NB4 (cell line): ENCODE results near the gene PIGQ.
"Not testable (repeated sequence)": the region's sequence is repeated elsewhere in the genome, so short reads cannot be mapped to it uniquely, and the experiment has no call there.

Source experiments
- CTCF ChIP-seq: IDR thresholded peaks from one replicate; pipeline ENCODE4 v1.5.1; 2012; ENCODE audit warnings: low read depth, low read length
- MAX ChIP-seq: IDR thresholded peaks from 2 replicates; pipeline ENCODE4 v1.6.1; 2011; ENCODE audit warnings: low read depth, low read length
- MYC ChIP-seq: IDR thresholded peaks from 2 replicates; pipeline ENCODE4 v1.6.1; 2011; ENCODE audit warnings: low read depth, low read length
- POLR2A ChIP-seq: IDR thresholded peaks from 2 replicates; pipeline ENCODE4 v1.6.1; 2011; ENCODE audit warnings: mild to moderate bottlenecking; ENCODE audit not compliant: insufficient read length; ENCODE audit errors: extremely low read depth

GRCh38 chr16:597655-598054 is 27.9 kb downstream of the PIGQ start:
- not testable (repeated sequence) for TF ChIP-seq CTCF, POLR2A, MYC, MAX
